ENCODE data around the gene SATB1.
"Not testable (repeated sequence)": the region's sequence is repeated elsewhere in the genome, so short reads cannot be mapped to it uniquely, and the experiment has no call there.

SATB1 gene

GRCh38 chr3:18351823-18352744, 73.1 kb downstream of the SATB1 start:
- no peak for DNase-seq (ENCODE audit: low read depth)

- no peak for DNase-seq (ENCODE audit: low read depth)
These were observed 74.0 kb downstream of the SATB1 start for GRCh38 chr3:18351069-18351628.

GRCh38 chr3:18349197-18349798, 75.8 kb downstream of the SATB1 start:
- DNase-seq (ENCODE audit: low read depth), result no peak

- no peak for DNase-seq (ENCODE audit: low read depth)
These were observed 79.0 kb downstream of the SATB1 start for GRCh38 chr3:18346097-18346496.

GRCh38 chr3:18345015-18345367, 80.1 kb downstream of the SATB1 start:
- DNase-seq (ENCODE audit: low read depth), result no peak

- no peak for DNase-seq (ENCODE audit: low read depth)
These were observed 80.7 kb downstream of the SATB1 start for GRCh38 chr3:18344306-18345014.

GRCh38 chr3:18343809-18344208, 81.3 kb downstream of the SATB1 start:
- no peak for DNase-seq (ENCODE audit: low read depth)

- no peak for DNase-seq (ENCODE audit: low read depth)
These were observed 86.2 kb downstream of the SATB1 start for GRCh38 chr3:18338827-18339514.

- no peak for DNase-seq (ENCODE audit: low read depth)
These were observed 87.9 kb downstream of the SATB1 start for GRCh38 chr3:18337231-18337630.

- DNase-seq (ENCODE audit: low read depth), result no peak
These were observed 90.1 kb downstream of the SATB1 start for GRCh38 chr3:18334837-18335601.

- not testable (repeated sequence) for DNase-seq (ENCODE audit: low read depth)
These were observed 94.2 kb downstream of the SATB1 start for GRCh38 chr3:18330772-18331441.

GRCh38 chr3:18308096-18308650, 117.0 kb downstream of the SATB1 start:
- DNase-seq (ENCODE audit: low read depth), result no peak

GRCh38 chr3:18307529-18307928, 117.6 kb downstream of the SATB1 start:
- no peak for DNase-seq (ENCODE audit: low read depth)

GRCh38 chr3:18302517-18302916, 122.6 kb downstream of the SATB1 start:
- no peak for DNase-seq (ENCODE audit: low read depth)

GRCh38 chr3:18301781-18302180, 123.4 kb downstream of the SATB1 start:
- no peak for DNase-seq (ENCODE audit: low read depth)

- no peak for DNase-seq (ENCODE audit: low read depth)
These were observed 124.2 kb downstream of the SATB1 start for GRCh38 chr3:18300916-18301315.

GRCh38 chr3:18297126-18297525, 128.0 kb downstream of the SATB1 start:
- no peak for DNase-seq (ENCODE audit: low read depth)
